Hepatocyte (in vitro differentiated cells): ENCODE measurements around the gene MRS2.

Experiments used
- EZH2 ChIP-seq: fragments of 200-600 bp; sonication (generic); IDR thresholded peaks from 2 replicates; pipeline ENCODE4 v1.6.1; 2016; ENCODE audit warnings: antibody characterized with exemption, mild to moderate bottlenecking, borderline replicate concordance
- EZH2phosphoT487 ChIP-seq: fragments of 200-600 bp; sonication (generic); IDR thresholded peaks from one replicate; pipeline ENCODE4 v1.6.1; 2018; ENCODE audit warnings: antibody characterized with exemption, mild to moderate bottlenecking, low read depth, moderate library complexity; ENCODE audit not compliant: unreplicated experiment, severe bottlenecking
- TF ChIP-seq, protein P1 (sequence below): fragments of 200-600 bp; sonication (generic); IDR thresholded peaks from 2 replicates; pipeline ENCODE4 v1.5.1; 2016; ENCODE audit warnings: antibody characterized with exemption, mild to moderate bottlenecking; ENCODE audit not compliant: poor library complexity

DNA sequence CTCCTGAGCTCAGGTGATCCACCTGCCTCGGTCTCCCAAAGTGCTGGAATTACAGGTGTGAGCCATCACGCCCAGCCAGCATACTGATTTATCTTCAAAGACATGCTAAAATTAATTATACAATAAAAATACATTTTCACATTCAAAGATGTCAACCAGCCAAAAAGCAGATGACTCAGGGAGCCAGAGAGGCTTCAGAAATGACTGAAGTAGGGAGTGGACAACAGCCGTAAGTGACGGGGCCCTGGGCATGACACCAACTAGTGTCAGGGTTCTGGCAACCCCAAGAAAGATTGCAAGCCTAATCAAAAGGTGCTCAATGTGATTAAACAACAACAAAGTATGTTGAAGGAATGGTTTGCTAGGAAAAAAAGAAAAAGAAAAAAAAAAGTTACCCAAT, 58.2 kb downstream of the MRS2 start:
- TF ChIP-seq, protein P1, sequence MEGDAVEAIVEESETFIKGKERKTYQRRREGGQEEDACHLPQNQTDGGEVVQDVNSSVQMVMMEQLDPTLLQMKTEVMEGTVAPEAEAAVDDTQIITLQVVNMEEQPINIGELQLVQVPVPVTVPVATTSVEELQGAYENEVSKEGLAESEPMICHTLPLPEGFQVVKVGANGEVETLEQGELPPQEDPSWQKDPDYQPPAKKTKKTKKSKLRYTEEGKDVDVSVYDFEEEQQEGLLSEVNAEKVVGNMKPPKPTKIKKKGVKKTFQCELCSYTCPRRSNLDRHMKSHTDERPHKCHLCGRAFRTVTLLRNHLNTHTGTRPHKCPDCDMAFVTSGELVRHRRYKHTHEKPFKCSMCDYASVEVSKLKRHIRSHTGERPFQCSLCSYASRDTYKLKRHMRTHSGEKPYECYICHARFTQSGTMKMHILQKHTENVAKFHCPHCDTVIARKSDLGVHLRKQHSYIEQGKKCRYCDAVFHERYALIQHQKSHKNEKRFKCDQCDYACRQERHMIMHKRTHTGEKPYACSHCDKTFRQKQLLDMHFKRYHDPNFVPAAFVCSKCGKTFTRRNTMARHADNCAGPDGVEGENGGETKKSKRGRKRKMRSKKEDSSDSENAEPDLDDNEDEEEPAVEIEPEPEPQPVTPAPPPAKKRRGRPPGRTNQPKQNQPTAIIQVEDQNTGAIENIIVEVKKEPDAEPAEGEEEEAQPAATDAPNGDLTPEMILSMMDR, result no peak
- TF ChIP-seq EZH2 (no peak), EZH2phosphoT487 (no peak)
